ENCODE data around the gene PARVA.

The PARVA gene

GRCh38 chr11:12377824-12378593, 638 bp downstream of the PARVA start:
- DNase-seq: no peak

GRCh38 chr11:12380565-12381325, 3.4 kb downstream of the PARVA start:
- DNase-seq: no peak

- no peak for DNase-seq
Observed at GRCh38 chr11:12381875-12382274, 4.5 kb downstream of the PARVA start.

GRCh38 chr11:12382451-12382850, 5.1 kb downstream of the PARVA start:
- no peak for DNase-seq

GRCh38 chr11:12386309-12386708, 8.9 kb downstream of the PARVA start:
- no peak for DNase-seq

- no peak for DNase-seq
Observed at GRCh38 chr11:12386745-12387144, 9.4 kb downstream of the PARVA start.

- DNase-seq: no peak
Observed at GRCh38 chr11:12388173-12388572, 10.8 kb downstream of the PARVA start.

GRCh38 chr11:12388939-12389670, 11.7 kb downstream of the PARVA start:
- DNase-seq: no peak

GRCh38 chr11:12389676-12390657, 12.6 kb downstream of the PARVA start:
- DNase-seq: no peak

- no peak for DNase-seq
Observed at GRCh38 chr11:12390687-12391110, 13.3 kb downstream of the PARVA start.

- no peak for DNase-seq
Observed at GRCh38 chr11:12392672-12393071, 15.3 kb downstream of the PARVA start.

GRCh38 chr11:12393691-12394090, 16.3 kb downstream of the PARVA start:
- no peak for DNase-seq

GRCh38 chr11:12394601-12395000, 17.2 kb downstream of the PARVA start:
- no peak for DNase-seq

- no peak for DNase-seq
Observed at GRCh38 chr11:12395333-12395732, 18.0 kb downstream of the PARVA start.

- DNase-seq: no peak
Observed at GRCh38 chr11:12397931-12398334, 20.6 kb downstream of the PARVA start.

GRCh38 chr11:12399355-12399754, 22.0 kb downstream of the PARVA start:
- no peak for DNase-seq

- DNase-seq: no peak
Observed at GRCh38 chr11:12402025-12402424, 24.7 kb downstream of the PARVA start.

- DNase-seq: no peak
Observed at GRCh38 chr11:12402691-12403120, 25.3 kb downstream of the PARVA start.

- no peak for DNase-seq
Observed at GRCh38 chr11:12403122-12403996, 26.0 kb downstream of the PARVA start.

- no peak for DNase-seq
Observed at GRCh38 chr11:12403997-12404350, 26.6 kb downstream of the PARVA start.

- DNase-seq: no peak
Observed at GRCh38 chr11:12404436-12404835, 27.1 kb downstream of the PARVA start.
